Omental fat pad (tissue), 4 donors: ENCODE data around the gene USF2. TPM values are rescaled to one million over a fixed set of nuclear protein-coding genes. Genes with fewer than 3 reads are reported as not detected.

Experiments used
- ATAC-seq: fragments of 150-250 bp; one replicate; pipeline ENCODE4 v1.9.1; 2016; ENCODE audit warnings: mild to moderate bottlenecking, moderate library complexity; ENCODE audit not compliant: low FRiP score
- DNase-seq: peaks from one replicate; pipeline ENCODE4 v3.0.0-alpha.2; 2019; ENCODE audit warnings: low spot score
- total RNA-seq, 4 donors: library from RNA; depleted of rRNA; stranded (reverse); fragments of >200 nt; gene quantifications; one replicate each; pipeline ENCODE4 v1.1.0, GENCODE V29; 2016
- TF ChIP-seq, protein P1 (sequence below), 3 donors: fragments of 450-650 bp; IDR thresholded peaks; one replicate each; pipeline ENCODE4 v1.5.1; 2016 to 2017; ENCODE audit warnings: antibody characterized with exemption in 3 of 3, mild to moderate bottlenecking in 3 of 3, moderate library complexity in 2 of 3

USF2 gene
- total RNA-seq, 4 donors from 2014 or later = 67.0 to 106 (median 92.0) TPM

GRCh38 chr19:35273686-35274259 lies 5.0 kb downstream of the USF2 start:
- DNase-seq (no peak), ATAC-seq (no peak)

GRCh38 chr19:35274323-35274722 lies 5.6 kb downstream of the USF2 start:
- DNase-seq (no peak), ATAC-seq (no peak)
- TF ChIP-seq, protein P1, sequence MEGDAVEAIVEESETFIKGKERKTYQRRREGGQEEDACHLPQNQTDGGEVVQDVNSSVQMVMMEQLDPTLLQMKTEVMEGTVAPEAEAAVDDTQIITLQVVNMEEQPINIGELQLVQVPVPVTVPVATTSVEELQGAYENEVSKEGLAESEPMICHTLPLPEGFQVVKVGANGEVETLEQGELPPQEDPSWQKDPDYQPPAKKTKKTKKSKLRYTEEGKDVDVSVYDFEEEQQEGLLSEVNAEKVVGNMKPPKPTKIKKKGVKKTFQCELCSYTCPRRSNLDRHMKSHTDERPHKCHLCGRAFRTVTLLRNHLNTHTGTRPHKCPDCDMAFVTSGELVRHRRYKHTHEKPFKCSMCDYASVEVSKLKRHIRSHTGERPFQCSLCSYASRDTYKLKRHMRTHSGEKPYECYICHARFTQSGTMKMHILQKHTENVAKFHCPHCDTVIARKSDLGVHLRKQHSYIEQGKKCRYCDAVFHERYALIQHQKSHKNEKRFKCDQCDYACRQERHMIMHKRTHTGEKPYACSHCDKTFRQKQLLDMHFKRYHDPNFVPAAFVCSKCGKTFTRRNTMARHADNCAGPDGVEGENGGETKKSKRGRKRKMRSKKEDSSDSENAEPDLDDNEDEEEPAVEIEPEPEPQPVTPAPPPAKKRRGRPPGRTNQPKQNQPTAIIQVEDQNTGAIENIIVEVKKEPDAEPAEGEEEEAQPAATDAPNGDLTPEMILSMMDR (IDR thresholded peaks at IDR 0.05) = no peak

More at GRCh38 chr19:35273686-35274259, 5.0 kb downstream of the USF2 start:
- TF ChIP-seq, protein P1 (IDR thresholded peaks at IDR 0.05) = no peak

GRCh38 chr19:35276706-35277281 lies 8.0 kb downstream of the USF2 start:
- TF ChIP-seq, protein P1 (IDR thresholded peaks at IDR 0.05) = no peak
- DNase-seq (no peak), ATAC-seq (no peak)

DNA sequence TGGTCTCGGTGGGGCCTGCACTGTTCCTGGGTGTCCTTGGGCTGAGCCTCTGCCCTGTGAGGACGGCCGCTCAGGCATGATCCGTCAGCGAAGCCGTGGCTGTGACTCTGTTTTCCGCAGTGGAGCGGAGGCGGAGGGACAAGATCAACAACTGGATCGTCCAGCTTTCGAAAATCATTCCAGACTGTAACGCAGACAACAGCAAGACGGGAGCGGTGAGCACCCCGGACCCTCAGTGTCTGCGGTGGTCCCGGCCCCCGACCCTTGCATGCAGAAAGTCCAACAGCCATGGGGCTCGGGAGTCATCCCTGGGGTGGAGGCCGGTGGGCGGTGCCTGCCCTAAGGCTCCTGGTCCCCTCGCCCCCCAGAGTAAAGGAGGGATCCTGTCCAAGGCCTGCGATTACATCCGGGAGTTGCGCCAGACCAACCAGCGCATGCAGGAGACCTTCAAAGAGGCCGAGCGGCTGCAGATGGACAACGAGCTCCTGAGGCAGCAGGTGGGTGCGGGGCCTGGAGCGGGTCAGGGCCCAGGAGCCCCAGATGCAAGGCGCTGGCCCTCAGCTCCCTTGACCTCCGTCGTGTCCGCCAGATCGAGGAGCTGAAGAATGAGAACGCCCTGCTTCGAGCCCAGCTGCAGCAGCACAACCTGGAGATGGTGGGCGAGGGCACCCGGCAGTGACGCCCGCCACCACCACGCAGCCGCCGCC lies 10.0 kb downstream of the USF2 start:
- no peak for ATAC-seq

GRCh38 chr19:35279374-35279773 lies 10.6 kb downstream of the USF2 start:
- ATAC-seq (no peak), DNase-seq (no peak)
- TF ChIP-seq, protein P1 (IDR thresholded peaks at IDR 0.05) = no peak

More for the DNA sequence above, 10.0 kb downstream of the USF2 start:
- TF ChIP-seq, protein P1 (IDR thresholded peaks at IDR 0.05) = no peak
- no peak for DNase-seq

DNA sequence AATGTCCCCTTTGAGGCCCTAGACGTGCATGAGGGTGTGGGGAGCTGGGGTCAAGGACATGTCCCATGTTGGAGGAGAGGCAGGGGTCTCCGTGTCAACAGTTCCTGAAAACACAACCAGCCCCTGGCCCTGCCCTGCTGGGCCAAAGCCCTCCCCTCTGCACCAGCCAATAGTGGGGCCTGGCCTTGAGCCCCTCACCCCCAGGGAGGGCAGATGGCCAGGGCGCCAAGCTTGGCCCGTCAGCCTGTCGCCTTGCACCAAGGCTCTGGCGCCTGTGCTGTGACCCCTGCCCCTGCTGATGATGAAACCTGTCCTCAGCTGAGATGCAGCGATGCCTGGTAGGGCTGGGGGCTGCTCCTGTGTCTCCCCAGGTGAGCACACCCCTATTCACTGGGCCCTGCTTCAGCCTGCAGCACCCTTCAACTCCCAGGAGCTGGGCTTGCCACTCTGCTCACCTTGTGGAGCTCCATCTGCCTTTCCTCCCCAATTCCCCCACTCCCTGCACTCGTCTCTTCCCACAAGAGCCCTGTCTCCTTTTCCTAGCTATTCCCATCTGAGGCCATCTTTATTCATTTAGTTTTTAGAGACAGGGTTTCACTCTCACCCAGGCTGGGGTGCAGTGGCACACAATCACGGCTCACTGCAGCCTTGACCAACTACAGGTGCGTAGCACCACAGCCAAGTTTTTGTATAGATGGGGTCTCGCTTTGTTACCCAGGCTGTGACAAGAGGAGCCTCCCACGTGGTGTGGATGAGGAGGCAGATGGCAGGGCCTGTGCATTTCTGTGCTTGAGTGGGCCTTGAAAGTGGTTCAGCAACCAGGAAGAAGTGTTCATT lies 11.4 kb downstream of the USF2 start:
- TF ChIP-seq, protein P1 (IDR thresholded peaks at IDR 0.05) = no peak
- ATAC-seq (no peak), DNase-seq (no peak)
